Transverse colon (tissue), 4 donors: ENCODE measurements around the gene SNX33. TPM values are rescaled to one million over a fixed set of nuclear protein-coding genes. Genes with fewer than 3 reads are reported as not detected.

Experiments used
- DNase-seq: peaks from one replicate; pipeline ENCODE4 v3.0.0-alpha.2; 2019
- H3K27ac ChIP-seq, 4 donors: fragments of 200-600 bp; sonication (generic); 2 replicates each; pipeline ENCODE4 v1.5.1; 2016 to 2018; ENCODE audit warnings: inconsistent platforms in 4 of 4
- H3K27me3 ChIP-seq: fragments of 200-600 bp; sonication (generic); 2 replicates; pipeline ENCODE4 v1.5.1; 2017; ENCODE audit warnings: inconsistent platforms
- H3K36me3 ChIP-seq, 4 donors: fragments of 200-600 bp; sonication (generic); 2 replicates each; pipeline ENCODE4 v1.5.1; 2017 to 2019; ENCODE audit warnings: inconsistent platforms in 4 of 4
- H3K4me1 ChIP-seq, 4 donors: fragments of 200-600 bp; sonication (generic); 2 replicates each; pipeline ENCODE4 v1.5.1; 2017 to 2020; ENCODE audit warnings: inconsistent platforms in 4 of 4
- H3K4me3 ChIP-seq, 4 donors: fragments of 200-600 bp; sonication (generic); 1 replicate in 1 of 4; 2 replicates in 3 of 4; pipeline versions ENCODE4 v1.5.1 to v1.6.1; 2017 to 2019; ENCODE audit warnings: inconsistent platforms in 4 of 4
- H3K9me3 ChIP-seq, 2 donors: fragments of 200-600 bp; sonication (generic); 2 replicates each; pipeline ENCODE4 v1.5.1; 2017 to 2019; ENCODE audit warnings: inconsistent platforms in 2 of 2
- CTCF ChIP-seq, 5 experiments: fragments of 200-600 bp in 3 of 5; fragments of 450-650 bp in 2 of 5; sonication (generic) in 3 of 5; IDR thresholded peaks; 1 replicate in 2 of 5; 2 replicates in 3 of 5; pipeline ENCODE4 v1.5.1; 2016 to 2017; ENCODE audit warnings: antibody characterized with exemption in 5 of 5, inconsistent platforms in 3 of 5, mild to moderate bottlenecking in 2 of 5, moderate library complexity in 1 of 5
- EP300 ChIP-seq: sonication (generic); formaldehyde crosslinking; IDR thresholded peaks from one replicate; pipeline ENCODE4 v1.6.1; 2017; ENCODE audit warnings: antibody characterized with exemption, low read depth
- POLR2A ChIP-seq: fragments of 450-650 bp; IDR thresholded peaks from one replicate; pipeline ENCODE4 v1.6.1; 2016; ENCODE audit warnings: antibody characterized with exemption, mild to moderate bottlenecking, moderate library complexity
- POLR2AphosphoS5 ChIP-seq, 3 donors: sonication (generic); formaldehyde crosslinking; IDR thresholded peaks; one replicate each; pipeline ENCODE4 v1.6.1; 2016; ENCODE audit warnings: antibody characterized with exemption in 3 of 3
- WGBS, 2 donors: methylation state at CpG; one replicate each; pipeline ENCODE4 v1.1.5; 2018; ENCODE audit warnings: low coverage in 1 of 2; 5-methylcytosine and 5-hydroxymethylcytosine counted together
- in situ Hi-C, 4 donors: fragments of 200-750 bp; cut with MboI; loops; one replicate each; pipeline versions ENCODE4 v1.15.0 to v1.15.1; 2017; ENCODE audit warnings: low sequenced_read_pairs in 3 of 4, low pct_ligation_motif_present in 1 of 4, low pct_unique_long_range_greater_than_20kb in 1 of 4
- intact Hi-C: fragments of 100-400 bp; cut with DNase I; formaldehyde crosslinking; loops from one replicate; pipeline ENCODE4 v1.15.1; 2023; ENCODE audit warnings: low total_unique reads
- total RNA-seq, 4 donors: library from RNA; depleted of rRNA; stranded (reverse); fragments of >200 nt; gene quantifications; one replicate each; pipeline ENCODE4 v1.1.0, GENCODE V29; 2016

The SNX33 gene
- total RNA-seq, 4 donors from 2014 or later = 26.5 to 52.0 (median 36.5) TPM

DNA sequence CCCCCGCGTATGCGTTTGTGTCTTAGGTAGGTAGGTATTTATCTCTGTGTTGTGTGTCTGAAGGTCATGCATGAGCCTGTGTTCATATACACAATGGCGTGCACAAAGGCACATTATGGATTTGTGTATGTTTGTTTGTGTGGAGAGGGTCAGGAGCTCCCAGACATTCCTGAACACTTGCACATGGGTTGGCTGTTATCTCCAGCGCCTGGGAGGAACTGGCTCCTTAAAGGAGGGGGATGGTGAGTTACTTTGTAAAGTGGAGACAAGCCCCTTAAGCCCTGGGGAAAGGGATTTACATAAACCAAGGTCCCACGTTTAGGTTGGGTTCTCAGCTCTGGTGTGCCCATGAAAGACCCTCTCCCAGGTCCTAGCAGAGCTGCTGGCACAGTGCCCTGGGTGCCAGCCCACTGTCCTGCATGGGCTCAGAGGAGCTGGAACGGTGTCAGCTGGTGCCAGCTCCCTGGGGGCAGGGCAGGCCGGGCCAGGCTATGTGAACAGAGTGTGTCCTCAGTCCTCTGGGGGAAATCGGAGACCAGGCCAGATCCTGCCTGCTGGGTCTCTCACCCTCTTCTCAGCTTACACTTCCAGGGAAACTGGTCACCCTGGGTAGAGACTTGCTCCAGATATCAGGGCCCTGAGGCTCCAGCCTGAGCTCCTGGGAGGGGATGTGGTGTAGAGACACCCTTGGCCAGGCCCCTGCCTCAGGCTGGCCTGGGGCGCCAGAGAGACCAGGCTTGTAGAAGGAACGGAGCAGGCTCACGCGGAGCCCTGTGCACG, 25.1 kb downstream of the SNX33 start:
- TF ChIP-seq EP300 (no peak), POLR2AphosphoS5 (IDR thresholded peaks at IDR 0.05) (peak in 1 of 3 donors; percentile 34)
- WGBS, 2 donors = 51 to 60% methylated on average over 1 to 14 of the region's 14 CpGs
- in situ Hi-C loops = loop anchor here in 1 of 4 donors (5.0 kb wide), 1 partner anchor 36 kb away; no protein-coding TSS in a partner anchor
- H3K4me1 ChIP-seq = peaks cover 9 to 25% (median 21%) of the 10 kb centered on the region in 4 donors
- H3K27me3 ChIP-seq = no peaks in the 10 kb centered on the region
- no peaks in the 10 kb centered on the region for H3K9me3 ChIP-seq
- intact Hi-C loops = no loop called here
- H3K4me3 ChIP-seq = no peak overlapping the region
- no peak for DNase-seq
- H3K36me3 ChIP-seq = no peaks in the 10 kb centered on the region
- peak overlapping the region; percentile 78 to 88 (median 83) for H3K27ac ChIP-seq

- TF ChIP-seq POLR2AphosphoS5 (IDR thresholded peaks at IDR 0.05) (peak in 1 of 3 donors; percentile 16), EP300 (no peak)
- intact Hi-C loops (no loop called here), in situ Hi-C loops (loop anchor here in 1 of 4 donors (5.0 kb wide), 1 partner anchor 36 kb away; no protein-coding TSS in a partner anchor)
- 78% methylated on average over 10 of the region's 10 CpGs; no CpG with 5 or more reads in 1 of the 2 donors for WGBS, 2 donors
- Histone ChIP-seq H3K4me3 (no peak overlapping the region), H3K9me3 (no peaks in the 10 kb centered on the region), H3K36me3 (no peaks in the 10 kb centered on the region), H3K4me1 (peaks cover 9 to 25% (median 21%) of the 10 kb centered on the region in 4 donors), H3K27ac (peak overlapping the region; percentile 78 to 88 (median 83)), H3K27me3 (no peaks in the 10 kb centered on the region)
- peak; percentile 65 for DNase-seq
These were observed 25.9 kb downstream of the SNX33 start for GRCh38 chr15:75673426-75674235.

GRCh38 chr15:75674366-75674765, 26.7 kb downstream of the SNX33 start:
- Histone ChIP-seq H3K27ac (peak overlapping the region; percentile 78 to 88 (median 83)), H3K4me1 (peaks cover 9 to 25% (median 21%) of the 10 kb centered on the region in 4 donors), H3K36me3 (no peaks in the 10 kb centered on the region), H3K4me3 (no peak overlapping the region), H3K27me3 (no peaks in the 10 kb centered on the region), H3K9me3 (no peaks in the 10 kb centered on the region)
- in situ Hi-C loops (loop anchor here in 1 of 4 donors (5.0 kb wide), 1 partner anchor 37 kb away; no protein-coding TSS in a partner anchor), intact Hi-C loops (no loop called here)
- no peak for DNase-seq
- no peak for TF ChIP-seq POLR2A
- TF ChIP-seq CTCF (IDR thresholded peaks at IDR 0.05) = no peak
- no peak for TF ChIP-seq EP300
- no peak for TF ChIP-seq POLR2AphosphoS5 (IDR thresholded peaks at IDR 0.05)
- WGBS, 2 donors = 74% methylated on average over 8 of the region's 8 CpGs; no CpG with 5 or more reads in 1 of the 2 donors

- intact Hi-C loops = no loop called here
- 92% methylated on average over 37 of the region's 41 CpGs; no CpG with 5 or more reads in 1 of the 2 donors for WGBS, 2 donors
- H3K9me3 ChIP-seq = no peaks in the 10 kb centered on the region
- H3K4me3 ChIP-seq = no peak overlapping the region
- DNase-seq = no peak
- no peaks in the 10 kb centered on the region for H3K27me3 ChIP-seq
- peaks cover 9 to 25% (median 21%) of the 10 kb centered on the region in 4 donors for H3K4me1 ChIP-seq
- H3K27ac ChIP-seq = peak overlapping the region in 3 of 4 donors; percentile 19 to 88 (median 84)
- in situ Hi-C loops = no loop called here
- no peaks in the 10 kb centered on the region for H3K36me3 ChIP-seq
- TF ChIP-seq CTCF (IDR thresholded peaks at IDR 0.05) = no peak
- no peak for TF ChIP-seq EP300
- no peak for TF ChIP-seq POLR2AphosphoS5 (IDR thresholded peaks at IDR 0.05)
- TF ChIP-seq POLR2A = no peak
These were observed 28.1 kb downstream of the SNX33 start for GRCh38 chr15:75675579-75676404.
